Stimulated activated CD8-positive, alpha-beta memory T cell treated with anti-CD3 and anti-CD28 coated beads, Interleukin-7, amount 100 ng/mL, for 1 hour (primary cell): Measurements from ENCODE around the gene NDUFAB1.
"Not testable (repeated sequence)": the region's sequence is repeated elsewhere in the genome, so short reads cannot be mapped to it uniquely, and the experiment has no call there.

Experiments used
- DNase-seq, 2 donors: peaks; one replicate each; pipeline ENCODE4 v3.0.0-alpha.2; 2020; ENCODE audit warnings: low read depth in 2 of 2

Gene NDUFAB1

DNA sequence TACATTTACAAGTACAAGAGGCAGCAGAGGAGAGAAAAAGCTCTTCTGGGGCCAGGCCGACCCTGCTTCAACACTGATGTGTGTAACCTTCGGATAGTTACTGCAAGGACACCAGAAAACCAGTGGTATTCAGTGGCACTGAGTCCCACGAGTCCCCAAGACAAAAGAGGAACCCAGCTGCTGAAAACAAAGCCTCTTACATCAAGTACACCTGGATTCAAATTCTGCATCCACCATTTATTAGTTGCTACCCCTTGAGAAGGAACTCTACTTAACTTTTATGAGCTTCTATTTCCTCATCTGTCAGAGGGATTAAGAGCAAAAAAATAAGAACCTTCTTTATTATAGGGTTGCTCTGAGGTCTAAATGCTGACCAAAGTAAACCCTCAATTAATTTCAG is 41.6 kb downstream of the NDUFAB1 start:
- no peak for DNase-seq

DNA sequence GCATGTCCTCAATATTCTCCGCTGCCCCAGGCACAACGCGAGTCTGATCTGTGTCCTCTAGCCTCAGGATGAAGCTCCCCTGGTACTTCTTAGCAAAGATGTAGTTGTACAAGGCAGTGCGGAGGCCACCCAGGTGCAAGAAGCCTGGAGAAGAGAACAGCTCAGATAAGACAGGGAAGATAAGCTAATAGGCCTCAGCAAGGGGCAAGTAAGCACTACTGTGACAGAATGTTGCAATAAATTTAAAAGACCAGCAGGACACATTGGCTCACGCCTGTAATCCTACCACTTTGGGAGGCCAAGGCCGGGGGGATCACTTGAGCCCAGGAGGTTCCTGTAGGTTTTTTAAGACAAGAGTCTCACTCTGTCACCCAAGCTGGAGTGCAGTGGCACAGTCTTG is 44.0 kb downstream of the NDUFAB1 start:
- no peak for DNase-seq

DNA sequence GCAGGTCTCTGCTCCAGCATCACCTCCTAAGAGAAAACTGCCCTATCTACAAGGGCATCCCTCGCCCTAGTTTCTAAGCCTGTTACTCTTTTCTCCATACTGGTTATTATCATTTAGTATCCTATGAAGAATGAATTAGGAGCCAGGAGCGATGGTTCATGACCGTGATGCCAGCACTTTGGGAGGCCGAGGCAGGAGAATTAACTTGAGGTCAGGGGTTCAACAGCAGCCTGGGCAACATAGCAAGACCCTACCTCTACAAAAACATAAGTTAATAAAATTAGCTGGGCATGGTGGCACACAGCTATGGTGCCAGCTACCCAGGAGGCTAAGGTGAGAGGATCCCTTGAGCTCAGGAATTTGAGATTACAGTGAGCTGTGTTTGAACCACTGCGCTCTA is 46.2 kb downstream of the NDUFAB1 start:
- DNase-seq = no peak

DNA sequence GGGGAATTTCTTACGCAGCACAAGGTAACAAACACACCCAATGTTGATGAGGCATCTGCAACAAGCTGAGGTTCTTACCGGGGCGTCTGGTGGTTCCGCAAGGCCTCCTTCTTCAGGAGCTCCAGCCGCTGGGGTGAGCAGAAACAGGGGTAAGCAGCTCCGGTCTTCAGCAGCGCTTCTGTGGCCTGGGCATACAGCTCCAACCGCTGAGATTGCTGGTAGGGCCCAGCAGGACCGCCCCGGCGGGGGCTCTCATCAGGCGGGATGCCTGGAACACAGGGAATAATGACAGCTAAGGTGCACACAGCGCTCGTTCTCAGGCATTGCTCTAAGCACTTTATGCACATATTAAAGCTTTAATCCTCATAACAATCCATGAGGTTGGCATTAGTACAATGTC is 51.7 kb downstream of the NDUFAB1 start:
- no peak for DNase-seq

DNA sequence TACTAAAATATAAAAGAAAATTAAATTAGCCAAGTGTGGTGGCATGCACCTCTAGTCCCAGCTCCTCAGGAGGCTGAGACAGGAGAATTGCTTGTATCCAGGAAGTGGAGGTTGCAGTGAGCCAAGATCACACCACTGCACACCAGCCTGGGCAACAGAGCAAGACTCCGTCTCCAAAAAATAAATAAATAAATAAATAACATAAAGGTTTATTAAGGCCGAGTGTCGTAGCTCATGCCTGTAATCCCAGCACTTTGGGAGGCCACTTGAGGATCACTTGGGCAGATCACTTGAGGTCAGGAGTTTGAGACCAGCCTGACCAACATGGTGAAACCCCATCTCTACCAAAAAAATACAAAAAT is 55.3 kb downstream of the NDUFAB1 start:
- not testable (repeated sequence) for DNase-seq

DNA sequence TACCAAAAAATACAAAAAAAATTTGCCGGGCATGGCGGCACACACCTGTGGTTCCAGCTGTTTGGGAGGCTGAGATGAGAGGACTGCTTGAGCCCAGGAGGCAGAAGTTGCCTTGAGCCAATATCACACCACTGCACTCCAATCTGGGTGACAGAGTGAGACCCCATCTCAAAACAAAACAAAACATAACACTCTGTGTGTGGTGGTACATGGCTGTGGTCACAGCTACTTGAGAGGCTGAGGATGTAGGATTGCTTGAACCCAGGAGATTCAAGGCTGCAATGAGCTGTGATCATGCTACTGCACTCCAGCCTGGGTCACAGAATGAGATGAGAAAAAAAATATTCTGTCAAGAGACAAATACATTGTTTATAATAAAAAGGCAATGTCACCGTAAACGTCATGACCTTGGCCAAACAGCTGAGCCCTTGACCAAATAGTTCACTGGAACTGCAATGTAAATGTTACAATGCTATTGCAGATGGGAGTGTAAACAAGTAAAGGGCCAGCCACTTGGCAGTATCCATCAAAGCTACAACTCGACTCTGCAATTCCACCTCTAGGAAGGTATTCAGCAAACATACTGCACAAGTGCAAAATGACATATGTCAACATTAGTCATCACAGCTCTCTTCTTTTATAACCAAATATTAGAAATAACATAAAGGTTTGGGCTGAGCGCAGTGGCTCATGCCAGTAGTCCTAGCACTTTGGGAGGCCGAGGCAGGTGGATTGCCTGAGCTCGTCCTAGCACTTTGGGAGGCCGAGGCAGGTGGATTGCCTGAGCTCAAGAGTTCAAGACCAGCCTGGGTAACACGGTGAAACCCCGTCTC is 55.9 kb downstream of the NDUFAB1 start:
- no peak for DNase-seq

DNA sequence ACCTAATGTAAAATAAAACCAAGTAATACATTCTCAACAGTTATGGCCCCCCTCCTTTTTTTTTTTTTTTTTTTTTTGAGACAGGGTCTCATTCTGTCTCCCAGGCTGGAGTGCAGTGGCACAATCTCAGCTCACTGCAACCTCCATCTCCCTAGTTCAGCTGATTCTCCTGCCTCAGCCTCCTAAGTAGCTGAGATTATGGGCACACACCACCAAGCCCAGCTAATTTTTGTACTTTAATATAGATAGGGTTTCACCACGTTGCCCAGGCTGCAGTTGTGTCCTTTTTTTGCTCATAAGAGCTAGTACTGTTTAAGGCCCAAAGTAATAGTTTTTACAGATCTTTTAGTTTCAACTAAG is 57.2 kb downstream of the NDUFAB1 start:
- DNase-seq = no peak

DNA sequence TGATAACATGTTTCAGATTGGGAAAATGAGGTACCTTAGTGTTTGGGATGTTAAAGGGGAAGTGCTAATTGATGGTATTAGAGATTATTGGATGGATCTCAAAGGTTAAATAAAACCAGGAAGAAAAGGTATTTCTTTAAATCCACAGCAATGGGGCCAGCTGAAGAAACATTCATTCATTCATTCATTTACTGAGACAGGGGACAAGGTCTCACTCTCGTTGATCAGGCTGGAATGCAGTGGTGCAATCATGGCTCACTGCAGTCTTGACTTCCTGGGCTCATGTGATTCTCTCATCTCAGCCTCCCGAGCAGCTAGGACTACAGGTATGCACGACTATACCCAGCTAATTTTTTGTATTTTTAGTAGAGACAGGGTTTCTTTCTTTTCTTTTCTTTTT is 58.7 kb downstream of the NDUFAB1 start:
- DNase-seq = no peak

DNA sequence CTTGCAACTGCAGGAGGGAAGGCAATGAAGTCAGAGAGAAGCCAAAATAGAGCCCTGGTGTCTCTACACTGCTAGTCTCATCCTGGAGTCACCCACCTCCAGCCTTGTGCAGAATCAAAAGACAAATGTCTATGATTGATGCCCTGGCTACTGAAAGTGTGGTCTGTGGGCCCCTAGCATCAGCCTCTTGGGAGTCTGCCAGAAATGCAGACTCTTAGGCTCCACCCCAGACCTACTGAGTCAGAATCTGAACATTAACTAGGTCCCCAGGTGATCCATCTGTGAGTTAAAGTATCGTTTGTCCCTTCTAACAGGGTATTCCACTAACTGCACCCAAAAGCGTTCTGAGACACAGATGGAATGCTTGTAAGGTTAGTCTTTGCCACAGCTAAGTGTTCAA is 60.2 kb downstream of the NDUFAB1 start:
- no peak for DNase-seq

DNA sequence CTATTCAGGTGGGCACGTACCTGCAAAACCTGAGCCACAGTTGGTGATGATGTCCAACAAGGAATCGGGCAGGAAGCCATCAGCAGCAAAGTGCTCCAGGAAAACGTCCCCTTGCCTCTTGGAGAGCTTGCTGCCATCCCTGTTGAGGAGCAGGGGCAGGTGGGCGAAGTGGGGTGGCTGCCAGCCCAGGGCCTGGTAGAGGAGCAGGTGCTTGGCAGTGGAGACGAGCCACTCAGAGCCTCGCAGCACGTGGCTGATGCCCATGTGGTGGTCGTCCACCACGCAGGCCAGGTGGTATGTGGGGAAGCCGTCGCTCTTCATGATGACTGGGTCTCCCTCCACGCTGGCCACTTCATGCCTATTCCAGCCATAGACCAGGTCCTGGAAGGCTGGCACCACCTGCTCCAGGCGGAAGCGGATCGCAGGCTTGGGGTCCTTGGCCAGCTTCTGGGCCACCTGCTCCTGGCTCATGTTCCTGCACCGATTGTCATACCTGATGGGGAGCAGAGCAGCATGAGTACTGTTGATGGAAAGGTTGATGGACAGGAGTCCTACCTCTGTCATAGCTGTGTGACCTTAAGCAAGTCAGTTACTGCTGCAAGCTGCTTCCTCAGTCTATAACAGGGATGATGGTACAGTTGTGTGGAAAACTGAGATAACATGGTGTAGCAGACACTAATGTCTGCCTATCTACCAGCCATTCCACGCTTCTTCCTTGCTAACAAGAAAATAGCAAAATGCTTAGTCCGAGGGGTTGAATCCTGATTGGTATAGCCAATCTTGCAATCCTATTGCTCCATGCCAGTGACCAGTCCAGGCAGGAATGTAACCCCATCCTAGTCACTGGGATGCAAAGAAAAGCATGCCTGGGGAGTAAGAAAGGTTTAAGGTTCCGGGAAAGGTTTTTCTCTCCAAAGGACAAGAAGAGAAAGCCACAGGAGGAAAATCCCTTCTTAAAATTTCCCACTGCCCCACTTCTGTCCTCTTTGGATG is 61.0 kb downstream of the NDUFAB1 start:
- DNase-seq = no peak

DNA sequence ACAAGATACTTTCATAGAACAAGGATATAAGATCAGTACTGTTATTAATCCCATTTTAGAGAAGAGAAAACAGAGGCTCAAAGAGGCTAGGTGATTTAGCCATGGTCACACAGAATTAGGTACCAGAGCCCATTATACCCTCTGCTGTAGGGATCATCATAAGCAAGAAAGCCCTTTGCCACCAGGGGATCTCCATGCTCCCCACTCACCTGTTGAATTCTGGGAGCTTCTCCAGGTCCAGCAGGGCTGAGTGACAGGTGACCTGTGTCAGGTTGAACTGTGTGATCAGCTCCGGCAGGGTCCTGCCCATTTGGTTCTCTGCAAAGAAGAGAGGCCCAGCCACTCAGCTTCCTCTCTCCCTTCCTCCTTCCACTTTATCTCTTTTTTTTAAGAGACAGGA is 63.7 kb downstream of the NDUFAB1 start:
- no peak for DNase-seq
